Measurements from ENCODE around the gene HNRNPLL. TPM values are rescaled to one million over a fixed set of nuclear protein-coding genes. Genes with fewer than 3 reads are reported as not detected.
"Not testable (repeated sequence)": the region's sequence is repeated elsewhere in the genome, so short reads cannot be mapped to it uniquely, and the experiment has no call there.

HNRNPLL gene
- total RNA-seq, 1 donor from 2014 or later = 122 TPM

DNA sequence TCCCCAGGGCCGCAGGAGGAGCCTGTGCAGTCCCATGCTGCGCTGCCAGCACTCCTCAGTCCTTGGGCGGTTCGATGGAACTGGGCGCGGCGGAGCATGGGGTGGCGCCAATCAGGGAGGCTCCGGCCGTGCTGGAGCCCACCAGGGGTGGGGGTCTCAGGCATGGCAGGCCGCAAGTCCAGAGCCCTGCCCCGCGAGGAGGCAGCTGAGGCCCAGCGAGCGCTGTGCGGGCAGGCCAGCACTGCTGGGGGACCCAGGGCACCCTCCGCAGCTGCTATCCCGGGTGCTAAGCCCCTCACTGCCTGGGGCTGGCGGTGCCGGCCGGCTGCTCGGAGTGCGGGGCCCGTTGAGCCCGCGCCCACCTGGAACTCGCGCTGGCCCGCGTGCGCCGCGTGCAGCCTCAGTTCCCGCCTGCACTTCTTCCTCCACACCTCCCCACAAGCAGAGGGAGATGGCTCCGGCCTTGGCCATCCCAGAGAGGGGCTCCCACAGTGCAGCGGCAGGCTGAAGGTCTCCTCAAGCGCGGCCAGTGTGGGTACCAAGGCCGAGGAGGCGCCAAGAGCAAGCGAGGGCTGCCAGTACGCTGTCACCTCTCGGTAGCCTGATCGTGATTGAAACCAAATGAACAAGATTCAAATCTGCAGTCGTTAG, 40.4 kb upstream of the HNRNPLL start:
- Mint-ChIP-seq H3K27ac (no peak overlapping the region), H3K36me3 (ENCODE audit: insufficient read depth) (peaks cover 4% of the 10 kb centered on the region), H3K9me3 (ENCODE audit: low read depth) (peaks cover 4% of the 10 kb centered on the region), H3K4me1 (ENCODE audit: low read depth) (peaks cover 3% of the 10 kb centered on the region), H3K27me3 (no peaks in the 10 kb centered on the region), H3K4me3 (ENCODE audit: low read depth) (no peak overlapping the region)
- no peak for DNase-seq (ENCODE audit: low spot score, unreplicated experiment)
- TF ChIP-seq, protein P1, sequence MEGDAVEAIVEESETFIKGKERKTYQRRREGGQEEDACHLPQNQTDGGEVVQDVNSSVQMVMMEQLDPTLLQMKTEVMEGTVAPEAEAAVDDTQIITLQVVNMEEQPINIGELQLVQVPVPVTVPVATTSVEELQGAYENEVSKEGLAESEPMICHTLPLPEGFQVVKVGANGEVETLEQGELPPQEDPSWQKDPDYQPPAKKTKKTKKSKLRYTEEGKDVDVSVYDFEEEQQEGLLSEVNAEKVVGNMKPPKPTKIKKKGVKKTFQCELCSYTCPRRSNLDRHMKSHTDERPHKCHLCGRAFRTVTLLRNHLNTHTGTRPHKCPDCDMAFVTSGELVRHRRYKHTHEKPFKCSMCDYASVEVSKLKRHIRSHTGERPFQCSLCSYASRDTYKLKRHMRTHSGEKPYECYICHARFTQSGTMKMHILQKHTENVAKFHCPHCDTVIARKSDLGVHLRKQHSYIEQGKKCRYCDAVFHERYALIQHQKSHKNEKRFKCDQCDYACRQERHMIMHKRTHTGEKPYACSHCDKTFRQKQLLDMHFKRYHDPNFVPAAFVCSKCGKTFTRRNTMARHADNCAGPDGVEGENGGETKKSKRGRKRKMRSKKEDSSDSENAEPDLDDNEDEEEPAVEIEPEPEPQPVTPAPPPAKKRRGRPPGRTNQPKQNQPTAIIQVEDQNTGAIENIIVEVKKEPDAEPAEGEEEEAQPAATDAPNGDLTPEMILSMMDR (IDR thresholded peaks at IDR 0.05; ENCODE audit: unreplicated experiment) = no peak

DNA sequence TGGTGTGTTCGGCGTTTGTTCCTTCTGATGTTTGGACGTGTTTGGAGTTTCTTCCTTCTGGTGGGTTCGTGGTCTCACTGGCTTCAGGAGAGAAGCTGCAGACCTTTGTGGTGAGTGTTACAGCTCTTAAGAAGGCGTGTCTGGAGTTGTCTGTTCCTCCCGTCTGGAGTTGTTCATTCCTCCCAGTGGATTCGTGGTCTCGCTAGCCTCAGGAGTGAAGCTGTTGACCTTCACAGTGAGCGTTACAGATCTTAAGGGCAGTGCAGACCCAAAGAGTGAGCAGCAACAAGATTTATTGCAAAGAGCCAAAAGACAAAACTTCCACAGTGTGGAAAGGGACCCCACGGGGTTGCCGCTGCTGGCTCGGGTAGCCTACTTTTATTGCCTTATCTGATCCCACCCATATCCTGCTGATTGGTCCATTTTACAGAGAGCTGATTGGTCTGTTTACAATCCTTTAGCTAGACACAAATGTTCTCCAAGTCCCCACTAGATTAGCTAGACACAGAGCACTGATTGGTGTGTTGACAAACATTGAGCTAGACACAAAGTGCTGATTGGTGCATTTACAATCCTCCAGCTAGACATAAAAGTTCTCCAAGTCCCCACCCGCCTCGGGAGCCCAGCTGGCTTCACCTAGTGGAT, 39.8 kb upstream of the HNRNPLL start:
- H3K27ac Mint-ChIP-seq; H3K9me3 Mint-ChIP-seq (ENCODE audit: low read depth); DNase-seq (ENCODE audit: low spot score, unreplicated experiment); H3K4me1 Mint-ChIP-seq (ENCODE audit: low read depth); H3K27me3 Mint-ChIP-seq; H3K4me3 Mint-ChIP-seq (ENCODE audit: low read depth); H3K36me3 Mint-ChIP-seq (ENCODE audit: insufficient read depth): not testable (repeated sequence)

DNA sequence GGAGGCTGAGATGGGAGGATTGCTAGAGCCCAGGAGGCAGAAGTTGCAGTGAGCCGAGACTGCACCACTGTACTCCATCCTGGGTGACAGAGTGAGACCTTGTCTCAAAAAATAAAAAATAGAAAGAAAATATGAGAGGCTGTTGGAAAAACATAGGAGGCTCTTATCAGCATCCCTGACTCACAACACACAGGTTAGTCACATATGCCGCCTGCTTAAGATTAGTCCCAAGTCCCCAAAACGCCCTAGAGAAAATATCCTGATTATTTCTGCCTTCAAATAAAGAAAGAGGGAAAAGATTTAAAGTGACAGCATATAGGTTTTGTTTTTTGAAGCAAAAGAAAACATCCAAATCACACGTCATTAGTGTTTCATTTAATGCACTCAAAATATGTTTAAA, 33.3 kb upstream of the HNRNPLL start:
- Mint-ChIP-seq H3K27ac (no peak overlapping the region), H3K27me3 (no peaks in the 10 kb centered on the region), H3K4me3 (ENCODE audit: low read depth) (no peak overlapping the region), H3K4me1 (ENCODE audit: low read depth) (peaks cover 15% of the 10 kb centered on the region), H3K9me3 (ENCODE audit: low read depth) (peaks cover 3% of the 10 kb centered on the region), H3K36me3 (ENCODE audit: insufficient read depth) (peaks cover under 1% of the 10 kb centered on the region)
- DNase-seq (ENCODE audit: low spot score, unreplicated experiment) = no peak
- TF ChIP-seq, protein P1 (IDR thresholded peaks at IDR 0.05; ENCODE audit: unreplicated experiment) = no peak

DNA sequence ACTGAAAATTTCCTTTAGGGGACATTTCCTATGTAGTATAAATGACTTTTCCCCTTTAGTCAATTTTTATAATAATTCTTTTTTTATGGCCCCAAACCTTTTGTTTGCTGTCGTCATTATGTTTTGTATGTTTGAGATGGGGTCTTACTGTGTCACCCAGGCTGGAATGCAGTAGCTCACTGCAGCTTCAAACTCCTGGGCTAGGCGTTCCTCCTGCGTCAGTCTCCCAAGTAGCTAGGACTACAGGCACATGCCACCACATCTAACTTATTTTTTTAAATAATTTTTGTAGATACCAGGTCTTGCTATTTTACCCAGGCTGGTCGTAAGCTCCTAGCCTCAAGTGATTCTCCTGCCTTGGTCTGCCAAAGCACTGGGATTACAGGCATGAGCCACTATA, 32.4 kb upstream of the HNRNPLL start:
- TF ChIP-seq, protein P1 (IDR thresholded peaks at IDR 0.05; ENCODE audit: unreplicated experiment) = no peak
- Mint-ChIP-seq H3K4me3 (ENCODE audit: low read depth) (no peak overlapping the region), H3K36me3 (ENCODE audit: insufficient read depth) (no peaks in the 10 kb centered on the region), H3K9me3 (ENCODE audit: low read depth) (peaks cover 3% of the 10 kb centered on the region), H3K27me3 (no peaks in the 10 kb centered on the region), H3K4me1 (ENCODE audit: low read depth) (peaks cover 15% of the 10 kb centered on the region), H3K27ac (no peak overlapping the region)
- DNase-seq (ENCODE audit: low spot score, unreplicated experiment) = no peak

- Mint-ChIP-seq H3K9me3 (ENCODE audit: low read depth) (peaks cover 3% of the 10 kb centered on the region), H3K27me3 (no peaks in the 10 kb centered on the region), H3K4me1 (ENCODE audit: low read depth) (peaks cover 15% of the 10 kb centered on the region), H3K36me3 (ENCODE audit: insufficient read depth) (no peaks in the 10 kb centered on the region), H3K27ac (no peak overlapping the region), H3K4me3 (ENCODE audit: low read depth) (no peak overlapping the region)
- TF ChIP-seq, protein P1 (IDR thresholded peaks at IDR 0.05; ENCODE audit: unreplicated experiment) = no peak
- no peak for DNase-seq (ENCODE audit: low spot score, unreplicated experiment)
These were observed 32.0 kb upstream of the HNRNPLL start for GRCh38 chr2:38634684-38635083.

DNA sequence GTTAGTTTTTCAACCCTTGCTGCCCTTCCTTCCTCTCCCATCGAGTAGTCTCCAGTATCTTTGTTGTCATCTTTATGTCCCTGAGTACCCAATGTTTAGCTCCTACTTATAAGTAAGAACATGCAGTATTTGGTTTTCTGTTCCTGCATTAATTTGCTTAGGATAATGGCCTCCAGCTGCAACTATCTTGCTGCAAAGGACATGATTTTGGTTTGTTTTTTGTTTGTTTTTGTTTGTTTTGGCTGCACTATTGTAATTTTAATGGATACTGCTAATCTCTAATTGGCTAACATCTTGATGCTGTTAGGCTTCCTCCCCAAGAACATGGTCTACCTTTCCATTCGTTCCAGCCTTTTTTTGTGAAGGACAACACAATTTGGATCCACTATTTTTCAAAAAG, 31.2 kb upstream of the HNRNPLL start:
- no peaks in the 10 kb centered on the region for H3K27me3 Mint-ChIP-seq
- TF ChIP-seq, protein P1 (IDR thresholded peaks at IDR 0.05; ENCODE audit: unreplicated experiment) = no peak
- no peak overlapping the region for H3K27ac Mint-ChIP-seq
- H3K4me1 Mint-ChIP-seq (ENCODE audit: low read depth) = peaks cover 15% of the 10 kb centered on the region
- H3K4me3 Mint-ChIP-seq (ENCODE audit: low read depth) = no peak overlapping the region
- peaks cover 3% of the 10 kb centered on the region for H3K9me3 Mint-ChIP-seq (ENCODE audit: low read depth)
- H3K36me3 Mint-ChIP-seq (ENCODE audit: insufficient read depth) = no peaks in the 10 kb centered on the region
- DNase-seq (ENCODE audit: low spot score, unreplicated experiment) = no peak

All from progenitor cell of endocrine pancreas (in vitro differentiated cells).